ENCODE data around the gene PCED1B. TPM values are rescaled to one million over a fixed set of nuclear protein-coding genes. Genes with fewer than 3 reads are reported as not detected.

The PCED1B gene
- total RNA-seq, 1 donor from 2014 or later, result 4.8 TPM

DNA sequence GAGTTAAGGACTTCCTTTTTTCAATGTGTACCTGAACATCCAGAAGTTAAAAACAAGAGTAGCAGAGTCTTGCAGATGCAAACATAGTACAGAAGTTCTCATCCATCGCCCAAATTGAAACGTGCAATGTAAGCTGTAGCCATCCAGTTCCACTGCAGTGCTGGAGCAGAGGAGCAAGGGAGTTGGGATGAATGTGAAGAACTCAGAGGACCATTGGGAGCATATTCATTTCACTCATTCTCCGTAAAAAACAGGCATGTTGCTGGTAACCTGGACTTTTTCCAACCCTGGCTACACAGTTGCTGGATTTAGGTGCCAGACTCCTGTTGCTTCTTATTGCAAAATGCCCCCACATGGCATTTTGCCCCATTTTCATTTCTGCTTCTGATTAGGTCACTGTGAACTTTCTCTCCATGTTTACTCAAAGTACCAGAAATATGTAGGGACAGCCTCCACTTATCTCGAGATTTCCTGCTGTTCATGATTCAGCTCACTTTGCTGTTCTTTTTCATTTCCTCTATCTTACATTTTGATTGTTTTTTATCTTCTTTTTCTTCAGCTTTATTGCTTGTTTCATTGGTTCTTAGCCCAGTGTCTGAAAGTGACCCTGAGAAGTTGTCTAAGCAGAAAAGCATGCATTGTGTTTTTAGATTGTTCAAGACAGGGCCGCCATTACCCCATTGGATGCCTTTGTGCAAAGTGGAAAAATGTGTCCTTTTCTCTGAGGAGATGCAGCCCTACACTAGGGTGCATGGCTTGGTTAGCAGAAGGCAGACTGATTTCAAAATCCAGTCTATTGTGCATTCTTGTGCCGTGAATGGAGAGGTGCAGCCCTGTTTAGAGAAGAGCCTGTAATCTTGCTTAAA is 109.4 kb downstream of the PCED1B start:
- DNase-seq (ENCODE audit: low read depth), result no peak
- Histone ChIP-seq H3K4me3 (ENCODE audit: low read depth, low read length) (no peak overlapping the region), H3K36me3 (ENCODE audit: control insufficient read depth, insufficient read depth, low read length) (no peaks in the 10 kb centered on the region), H3K27me3 (ENCODE audit: control insufficient read depth, insufficient read depth, low read length) (no peaks in the 10 kb centered on the region)
- TF ChIP-seq, protein P1, sequence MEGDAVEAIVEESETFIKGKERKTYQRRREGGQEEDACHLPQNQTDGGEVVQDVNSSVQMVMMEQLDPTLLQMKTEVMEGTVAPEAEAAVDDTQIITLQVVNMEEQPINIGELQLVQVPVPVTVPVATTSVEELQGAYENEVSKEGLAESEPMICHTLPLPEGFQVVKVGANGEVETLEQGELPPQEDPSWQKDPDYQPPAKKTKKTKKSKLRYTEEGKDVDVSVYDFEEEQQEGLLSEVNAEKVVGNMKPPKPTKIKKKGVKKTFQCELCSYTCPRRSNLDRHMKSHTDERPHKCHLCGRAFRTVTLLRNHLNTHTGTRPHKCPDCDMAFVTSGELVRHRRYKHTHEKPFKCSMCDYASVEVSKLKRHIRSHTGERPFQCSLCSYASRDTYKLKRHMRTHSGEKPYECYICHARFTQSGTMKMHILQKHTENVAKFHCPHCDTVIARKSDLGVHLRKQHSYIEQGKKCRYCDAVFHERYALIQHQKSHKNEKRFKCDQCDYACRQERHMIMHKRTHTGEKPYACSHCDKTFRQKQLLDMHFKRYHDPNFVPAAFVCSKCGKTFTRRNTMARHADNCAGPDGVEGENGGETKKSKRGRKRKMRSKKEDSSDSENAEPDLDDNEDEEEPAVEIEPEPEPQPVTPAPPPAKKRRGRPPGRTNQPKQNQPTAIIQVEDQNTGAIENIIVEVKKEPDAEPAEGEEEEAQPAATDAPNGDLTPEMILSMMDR (IDR thresholded peaks at IDR 0.05; ENCODE audit: insufficient read depth, low read length, poor library complexity, severe bottlenecking), result no peak

DNA sequence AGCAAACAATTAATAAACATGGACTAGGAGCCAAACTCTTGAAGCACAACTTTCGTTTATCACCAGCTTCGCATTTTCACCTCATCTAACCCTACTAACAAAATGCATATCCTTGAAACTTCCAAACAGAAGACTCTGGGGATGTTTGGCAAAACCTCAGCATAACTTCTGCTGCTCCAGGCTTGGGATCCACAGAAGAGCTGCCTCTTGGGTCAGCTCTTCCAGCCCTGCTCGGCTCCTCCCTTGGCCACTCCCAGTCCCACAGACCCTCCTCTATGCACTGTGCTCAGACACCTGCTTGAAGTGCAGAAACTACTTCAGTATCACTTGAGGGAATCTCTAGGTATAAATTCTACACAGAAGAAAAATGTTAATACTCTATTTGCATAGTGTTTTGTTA is 110.3 kb downstream of the PCED1B start:
- DNase-seq (ENCODE audit: low read depth), result no peak
- TF ChIP-seq, protein P1 (IDR thresholded peaks at IDR 0.05; ENCODE audit: insufficient read depth, low read length, poor library complexity, severe bottlenecking), result no peak
- H3K27me3 ChIP-seq (ENCODE audit: control insufficient read depth, insufficient read depth, low read length), result no peaks in the 10 kb centered on the region
- no peak overlapping the region for H3K4me3 ChIP-seq (ENCODE audit: low read depth, low read length)
- no peaks in the 10 kb centered on the region for H3K36me3 ChIP-seq (ENCODE audit: control insufficient read depth, insufficient read depth, low read length)

DNA sequence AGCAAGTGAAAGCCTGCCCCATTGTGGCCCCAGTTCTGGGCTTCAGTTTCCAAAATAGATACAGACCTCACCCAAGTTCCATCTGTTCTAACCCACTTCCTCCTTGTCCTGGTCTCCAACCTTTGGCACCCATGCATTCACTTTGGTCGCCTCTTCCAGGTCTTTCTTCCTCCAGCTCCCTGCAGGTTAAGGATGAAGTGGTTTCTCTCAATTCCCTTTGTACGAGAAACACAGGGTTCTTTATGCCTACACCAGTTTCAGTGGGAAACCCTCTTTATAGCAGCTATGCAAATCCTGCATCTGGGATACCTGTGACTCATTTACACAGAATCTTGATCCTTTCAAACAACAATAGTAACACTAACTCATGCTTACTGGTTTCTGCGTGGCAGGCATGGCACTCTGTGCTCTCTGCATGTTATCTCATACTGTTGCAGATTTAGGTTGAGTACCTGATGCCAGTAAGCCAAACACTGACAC is 110.9 kb downstream of the PCED1B start:
- peak; percentile 57 for DNase-seq (ENCODE audit: low read depth)
- TF ChIP-seq, protein P1 (IDR thresholded peaks at IDR 0.05; ENCODE audit: insufficient read depth, low read length, poor library complexity, severe bottlenecking), result no peak

DNA sequence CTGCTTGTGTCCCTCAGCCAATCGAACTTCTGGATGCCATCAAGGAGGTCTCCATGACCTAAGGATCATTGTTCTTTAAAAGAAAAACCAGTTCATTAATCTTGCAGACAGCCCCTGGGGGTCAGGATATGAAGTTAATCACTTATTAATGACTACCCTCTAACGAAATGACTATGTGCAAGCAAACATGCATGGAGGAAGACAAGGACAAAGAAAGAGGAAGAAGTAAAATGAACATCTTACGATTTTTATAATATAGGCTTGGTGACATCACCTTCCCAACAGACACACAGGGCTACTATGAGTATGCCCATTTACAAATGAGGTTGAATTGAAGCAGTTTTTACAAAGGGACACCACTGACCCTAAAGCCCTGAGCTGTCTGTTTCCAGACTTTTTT is 111.5 kb downstream of the PCED1B start:
- Histone ChIP-seq H3K4me3 (ENCODE audit: low read depth, low read length) (no peak overlapping the region), H3K27me3 (ENCODE audit: control insufficient read depth, insufficient read depth, low read length) (no peaks in the 10 kb centered on the region), H3K36me3 (ENCODE audit: control insufficient read depth, insufficient read depth, low read length) (no peaks in the 10 kb centered on the region)
- no peak for DNase-seq (ENCODE audit: low read depth)
- TF ChIP-seq, protein P1 (IDR thresholded peaks at IDR 0.05; ENCODE audit: insufficient read depth, low read length, poor library complexity, severe bottlenecking), result no peak

More for the DNA sequence above, 110.9 kb downstream of the PCED1B start:
- no peak overlapping the region for H3K4me3 ChIP-seq (ENCODE audit: low read depth, low read length)
- no peaks in the 10 kb centered on the region for H3K27me3 ChIP-seq (ENCODE audit: control insufficient read depth, insufficient read depth, low read length)
- no peaks in the 10 kb centered on the region for H3K36me3 ChIP-seq (ENCODE audit: control insufficient read depth, insufficient read depth, low read length)

DNA sequence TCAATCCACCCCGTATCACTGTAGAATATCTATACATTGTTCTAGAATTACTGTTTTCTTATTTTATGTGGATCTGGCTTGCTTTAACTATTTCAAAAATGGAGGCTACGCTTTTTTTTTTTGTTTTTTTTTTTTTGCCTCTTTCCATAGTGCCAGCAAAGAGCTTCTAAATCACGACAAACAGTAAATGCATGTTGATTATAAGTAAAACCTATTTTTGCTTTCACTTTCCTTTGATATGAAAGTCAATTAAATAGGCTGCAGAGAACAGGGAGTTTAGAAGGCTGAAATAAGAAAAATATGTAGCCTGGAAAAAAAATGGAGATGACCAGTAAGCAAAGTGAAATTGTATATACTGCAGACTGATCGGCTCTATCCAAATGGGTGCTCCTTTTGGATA is 112.6 kb downstream of the PCED1B start:
- DNase-seq (ENCODE audit: low read depth), result no peak
- TF ChIP-seq, protein P1 (IDR thresholded peaks at IDR 0.05; ENCODE audit: insufficient read depth, low read length, poor library complexity, severe bottlenecking), result no peak
- Histone ChIP-seq H3K27me3 (ENCODE audit: control insufficient read depth, insufficient read depth, low read length) (no peaks in the 10 kb centered on the region), H3K36me3 (ENCODE audit: control insufficient read depth, insufficient read depth, low read length) (no peaks in the 10 kb centered on the region), H3K4me3 (ENCODE audit: low read depth, low read length) (no peak overlapping the region)

Measured in kidney epithelial cell (primary cell).